Brain microvascular endothelial cell (primary cell): Measurements from ENCODE around the gene MYBPC2.
A peak's percentile ranks its signal among the peaks of the same experiment; 100 is the strongest.

ENCODE experiments used
- DNase-seq: peaks from one replicate; pipeline ENCODE4 v3.0.0-alpha.2; 2020
- H3K27ac ChIP-seq: fragments of 250-450 bp; sonication (Bioruptor Pico); 2 replicates; pipeline ENCODE4 v1.5.1; 2020; ENCODE audit warnings: mild to moderate bottlenecking, moderate library complexity
- H3K27me3 ChIP-seq: fragments of 250-450 bp; sonication (Bioruptor Pico); replicated peaks from 2 replicates; pipeline ENCODE4 v1.5.1; 2020; ENCODE audit warnings: mild to moderate bottlenecking
- H3K36me3 ChIP-seq: fragments of 250-450 bp; sonication (Bioruptor Pico); replicated peaks from 2 replicates; pipeline ENCODE4 v1.5.1; 2020; ENCODE audit warnings: mild to moderate bottlenecking
- H3K4me3 ChIP-seq: 2 replicates; pipeline ENCODE4 v1.5.1; 2011; ENCODE audit warnings: low read depth, mild to moderate bottlenecking, control low read depth, low read length, moderate library complexity
- in situ Hi-C: cut with HindIII; loops from 2 replicates; pipeline ENCODE4 v1.10.0; 2017; ENCODE audit warnings: low sequenced_read_pairs, low pct_ligation_motif_present
- TF ChIP-seq, protein P1 (sequence below): IDR thresholded peaks from 2 replicates; pipeline ENCODE4 v1.5.1; 2011; ENCODE audit warnings: low read depth, mild to moderate bottlenecking, moderate library complexity, low read length, control low read depth, inconsistent platforms; ENCODE audit errors: missing control alignments

Gene MYBPC2

DNA sequence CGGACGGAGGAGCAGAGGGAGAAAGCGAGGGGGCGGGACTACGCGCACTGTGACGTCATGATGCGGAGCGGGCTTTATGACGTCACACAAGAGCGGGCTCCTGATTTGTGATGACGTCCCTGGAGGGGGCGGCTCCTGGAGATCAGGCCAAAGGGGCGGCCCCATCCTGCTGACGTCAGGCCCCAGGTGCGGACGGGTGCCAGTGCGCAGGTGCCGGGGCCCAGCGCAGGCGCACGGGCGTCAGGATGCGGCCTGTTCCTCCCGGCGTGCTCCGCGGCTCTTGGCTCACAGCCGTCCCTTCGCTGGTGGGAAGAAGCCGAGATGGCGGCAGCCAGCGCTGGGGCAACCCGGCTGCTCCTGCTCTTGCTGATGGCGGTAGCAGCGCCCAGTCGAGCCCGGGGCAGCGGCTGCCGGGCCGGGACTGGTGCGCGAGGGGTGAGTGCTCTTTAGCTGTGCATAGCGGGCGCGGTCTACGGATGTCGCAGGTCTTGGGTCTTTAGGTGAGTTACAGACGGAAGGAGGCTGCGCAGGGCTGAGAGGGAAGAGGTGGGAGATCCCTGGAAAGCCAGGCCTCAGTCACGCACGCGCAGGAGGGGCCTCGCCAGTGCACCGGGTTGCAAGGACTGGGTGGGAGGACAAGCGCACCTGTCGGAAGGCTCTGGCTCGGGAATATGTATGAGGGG is 43.7 kb downstream of the MYBPC2 start, which contains the start of the genes EMC10 and GARIN5A:
EMC10 (plus strand) TSS at position 284 of the 683 bp plus-strand sequence; CDS start at position 322, 38 bp downstream.
GARIN5A (minus strand) TSS at position 625 of the 683 bp plus-strand sequence; CDS start at position 165, 460 bp downstream.
- H3K4me3 ChIP-seq = peak within 1 kb of the TSS; percentile 87
- in situ Hi-C loops = no loop called here
- TF ChIP-seq, protein P1, sequence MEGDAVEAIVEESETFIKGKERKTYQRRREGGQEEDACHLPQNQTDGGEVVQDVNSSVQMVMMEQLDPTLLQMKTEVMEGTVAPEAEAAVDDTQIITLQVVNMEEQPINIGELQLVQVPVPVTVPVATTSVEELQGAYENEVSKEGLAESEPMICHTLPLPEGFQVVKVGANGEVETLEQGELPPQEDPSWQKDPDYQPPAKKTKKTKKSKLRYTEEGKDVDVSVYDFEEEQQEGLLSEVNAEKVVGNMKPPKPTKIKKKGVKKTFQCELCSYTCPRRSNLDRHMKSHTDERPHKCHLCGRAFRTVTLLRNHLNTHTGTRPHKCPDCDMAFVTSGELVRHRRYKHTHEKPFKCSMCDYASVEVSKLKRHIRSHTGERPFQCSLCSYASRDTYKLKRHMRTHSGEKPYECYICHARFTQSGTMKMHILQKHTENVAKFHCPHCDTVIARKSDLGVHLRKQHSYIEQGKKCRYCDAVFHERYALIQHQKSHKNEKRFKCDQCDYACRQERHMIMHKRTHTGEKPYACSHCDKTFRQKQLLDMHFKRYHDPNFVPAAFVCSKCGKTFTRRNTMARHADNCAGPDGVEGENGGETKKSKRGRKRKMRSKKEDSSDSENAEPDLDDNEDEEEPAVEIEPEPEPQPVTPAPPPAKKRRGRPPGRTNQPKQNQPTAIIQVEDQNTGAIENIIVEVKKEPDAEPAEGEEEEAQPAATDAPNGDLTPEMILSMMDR = no peak

DNA sequence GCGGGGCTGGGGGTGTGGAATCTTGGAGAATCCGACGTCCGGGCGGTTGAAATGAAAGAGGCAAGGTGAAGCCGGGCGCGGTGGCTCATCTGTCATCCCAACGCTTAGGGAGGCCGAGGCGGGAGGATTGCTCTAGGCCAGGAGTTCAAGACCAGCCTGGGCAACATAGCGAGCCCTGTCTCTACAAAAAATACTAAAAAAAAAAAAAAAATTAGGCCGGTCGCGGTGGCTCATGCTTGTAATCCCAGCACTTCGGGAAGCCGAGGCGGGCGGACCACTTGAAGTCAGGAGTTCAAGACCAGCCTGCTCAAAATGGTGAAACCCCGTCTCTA is 44.2 kb downstream of the MYBPC2 start:
- H3K27ac ChIP-seq = no peak overlapping the region
- no peaks in the 10 kb centered on the region for H3K27me3 ChIP-seq
- TF ChIP-seq, protein P1 = no peak
- peaks cover 15% of the 10 kb centered on the region for H3K36me3 ChIP-seq
- in situ Hi-C loops = no loop called here
- DNase-seq = no peak
- H3K4me3 ChIP-seq = peak overlapping the region; percentile 87

More for the DNA sequence above, 43.7 kb downstream of the MYBPC2 start, which contains the start of the genes EMC10 and GARIN5A:
- H3K36me3 ChIP-seq = peaks cover 10% of the 10 kb centered on the region
- H3K27ac ChIP-seq = peak within 1 kb of the TSS; percentile 10
- no peaks in the 10 kb centered on the region for H3K27me3 ChIP-seq
- DNase-seq = peak; percentile 92

DNA sequence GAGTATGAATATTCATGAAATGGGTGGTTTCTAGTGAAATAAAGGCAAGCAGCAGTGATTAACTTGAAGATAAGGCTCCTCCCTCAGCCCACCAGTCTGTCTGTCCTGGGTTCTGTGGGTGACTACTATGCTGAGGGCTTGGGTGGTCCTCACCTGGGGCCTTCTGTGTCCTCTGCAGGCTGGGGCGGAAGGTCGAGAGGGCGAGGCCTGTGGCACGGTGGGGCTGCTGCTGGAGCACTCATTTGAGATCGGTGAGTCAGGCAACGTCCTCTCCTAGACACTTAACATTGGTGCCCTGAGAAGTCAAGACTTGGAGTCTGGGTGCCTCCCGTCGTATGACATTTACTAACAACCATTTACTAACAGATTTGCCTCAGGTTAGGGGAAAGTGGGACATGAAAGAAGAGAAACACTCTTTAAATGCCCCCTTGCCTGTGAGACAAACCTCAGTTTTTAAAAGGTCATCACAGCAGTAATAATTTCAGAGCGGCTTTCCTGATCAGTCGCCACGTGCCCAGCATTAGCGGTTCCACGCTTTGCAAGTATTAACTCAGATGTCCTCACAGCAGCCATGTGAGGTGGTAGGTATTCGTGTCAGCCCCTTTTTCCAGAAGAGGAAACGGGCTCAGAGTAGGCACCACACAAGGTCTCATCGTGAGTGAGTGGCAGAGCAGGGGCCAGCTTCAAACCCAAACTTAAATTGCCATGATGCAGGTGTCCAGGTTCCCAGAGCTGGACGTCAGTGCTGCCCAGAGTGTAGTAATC is 45.2 kb downstream of the MYBPC2 start:
- Histone ChIP-seq H3K4me3 (no peak overlapping the region), H3K36me3 (peaks cover 20% of the 10 kb centered on the region), H3K27me3 (no peaks in the 10 kb centered on the region), H3K27ac (no peak overlapping the region)
- no peak for DNase-seq
- TF ChIP-seq, protein P1 = no peak
- in situ Hi-C loops = no loop called here

DNA sequence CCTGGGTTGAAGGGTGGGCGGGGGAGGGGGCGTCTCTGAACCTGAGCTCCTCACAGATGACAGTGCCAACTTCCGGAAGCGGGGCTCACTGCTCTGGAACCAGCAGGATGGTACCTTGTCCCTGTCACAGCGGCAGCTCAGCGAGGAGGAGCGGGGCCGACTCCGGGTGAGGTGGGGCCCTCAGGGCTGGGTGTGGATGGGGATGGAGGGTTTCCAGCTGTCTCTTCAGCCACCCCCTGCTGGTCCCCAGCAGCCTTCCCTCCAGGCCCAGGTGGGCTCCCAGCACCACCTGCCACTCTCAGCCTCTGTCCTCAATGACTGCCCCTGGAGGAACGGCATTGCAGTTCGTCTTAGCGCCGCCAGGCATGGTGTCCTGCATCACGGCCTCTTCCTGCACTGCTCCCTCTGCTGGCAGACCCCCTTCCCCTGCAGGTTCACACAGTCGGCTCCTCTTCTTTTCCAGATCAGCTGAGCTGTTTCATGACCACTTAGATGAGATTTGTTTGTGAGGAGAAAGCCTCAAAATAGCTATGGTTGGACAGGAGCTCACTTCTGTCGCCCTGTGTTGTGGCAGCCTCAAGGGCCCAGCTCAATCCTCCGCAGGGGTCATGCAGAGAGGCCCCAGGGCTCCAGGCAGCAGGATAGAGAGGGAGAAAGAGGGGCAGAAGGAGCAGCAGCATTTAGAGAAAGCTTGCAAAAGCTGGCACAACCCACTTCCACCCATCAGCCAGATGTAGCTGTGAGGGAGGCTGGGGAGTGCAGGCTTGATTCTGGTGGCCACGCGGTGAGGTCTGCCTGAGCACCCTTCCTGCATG is 46.4 kb downstream of the MYBPC2 start:
- H3K27ac ChIP-seq = no peak overlapping the region
- in situ Hi-C loops = no loop called here
- TF ChIP-seq, protein P1 = peak; percentile 79
- H3K4me3 ChIP-seq = no peak overlapping the region
- no peaks in the 10 kb centered on the region for H3K27me3 ChIP-seq
- peaks cover 22% of the 10 kb centered on the region for H3K36me3 ChIP-seq
- peak; percentile 38 for DNase-seq

DNA sequence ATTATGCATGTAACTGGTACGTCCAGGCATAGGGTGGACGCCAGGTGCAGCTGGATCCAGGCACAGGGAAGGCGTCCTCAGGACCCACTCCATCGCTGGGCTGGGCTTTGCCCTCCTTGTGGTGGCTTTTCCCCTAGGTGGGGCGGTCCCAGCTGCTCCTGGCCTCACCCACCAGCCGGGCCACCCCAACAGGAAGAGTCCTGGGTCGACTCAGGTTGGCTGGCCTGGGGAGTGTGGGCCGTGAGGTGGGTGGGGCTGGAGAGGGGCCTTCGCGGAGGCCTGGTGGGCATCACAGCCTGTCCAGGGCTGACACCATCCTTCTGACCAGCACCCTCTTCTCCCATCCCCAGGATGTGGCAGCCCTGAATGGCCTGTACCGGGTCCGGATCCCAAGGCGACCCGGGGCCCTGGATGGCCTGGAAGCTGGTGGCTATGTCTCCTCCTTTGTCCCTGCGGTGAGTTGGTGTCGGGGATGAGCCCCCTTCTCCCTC is 47.1 kb downstream of the MYBPC2 start:
- TF ChIP-seq, protein P1 = no peak
- Histone ChIP-seq H3K27ac (no peak overlapping the region), H3K27me3 (no peaks in the 10 kb centered on the region), H3K4me3 (no peak overlapping the region), H3K36me3 (peaks cover 22% of the 10 kb centered on the region)
- DNase-seq = no peak
- in situ Hi-C loops = no loop called here
